HG03045 (cell line): ENCODE data around the gene KCNAB1.

ENCODE experiments used
- ATAC-seq: cut with Tn5 transposase; IDR thresholded peaks from one replicate; pipeline ENCODE4 v1.9.1; 2021; ENCODE audit warnings: mild to moderate bottlenecking, moderate library complexity; ENCODE audit not compliant: unreplicated experiment

Gene KCNAB1

GRCh38 chr3:156359368-156359767 is 239.0 kb downstream of the KCNAB1 start:
- no peak for ATAC-seq

GRCh38 chr3:156360083-156360482 is 239.7 kb downstream of the KCNAB1 start:
- ATAC-seq, result no peak

- ATAC-seq, result no peak
Observed at GRCh38 chr3:156360963-156361362, 240.6 kb downstream of the KCNAB1 start.

- no peak for ATAC-seq
Observed at GRCh38 chr3:156366559-156366958, 246.2 kb downstream of the KCNAB1 start.

- ATAC-seq, result no peak
Observed at GRCh38 chr3:156368189-156368588, 247.8 kb downstream of the KCNAB1 start.

- no peak for ATAC-seq
Observed at GRCh38 chr3:156371701-156372100, 251.3 kb downstream of the KCNAB1 start.

GRCh38 chr3:156373095-156373494 is 252.7 kb downstream of the KCNAB1 start:
- no peak for ATAC-seq

GRCh38 chr3:156373654-156374053 is 253.3 kb downstream of the KCNAB1 start:
- ATAC-seq, result no peak

GRCh38 chr3:156376199-156376598 is 255.8 kb downstream of the KCNAB1 start:
- no peak for ATAC-seq

- ATAC-seq, result no peak
Observed at GRCh38 chr3:156377266-156377665, 256.9 kb downstream of the KCNAB1 start.

GRCh38 chr3:156377718-156378117 is 257.3 kb downstream of the KCNAB1 start:
- ATAC-seq, result no peak

- ATAC-seq, result no peak
Observed at GRCh38 chr3:156378871-156379270, 258.5 kb downstream of the KCNAB1 start.

GRCh38 chr3:156379327-156379726 is 258.9 kb downstream of the KCNAB1 start:
- no peak for ATAC-seq

- no peak for ATAC-seq
Observed at GRCh38 chr3:156381253-156381652, 260.9 kb downstream of the KCNAB1 start.

GRCh38 chr3:156382458-156383346 is 262.3 kb downstream of the KCNAB1 start:
- no peak for ATAC-seq

- no peak for ATAC-seq
Observed at GRCh38 chr3:156383441-156384025, 263.2 kb downstream of the KCNAB1 start.

- ATAC-seq, result no peak
Observed at GRCh38 chr3:156388497-156389448, 268.4 kb downstream of the KCNAB1 start.

GRCh38 chr3:156389449-156389950 is 269.1 kb downstream of the KCNAB1 start:
- ATAC-seq, result no peak

- ATAC-seq, result no peak
Observed at GRCh38 chr3:156390846-156391245, 270.5 kb downstream of the KCNAB1 start.

- no peak for ATAC-seq
Observed at GRCh38 chr3:156395961-156396710, 275.8 kb downstream of the KCNAB1 start.
